ENCODE data around the gene NDUFS6.
"Not testable (repeated sequence)": the region's sequence is repeated elsewhere in the genome, so short reads cannot be mapped to it uniquely, and the experiment has no call there.

The NDUFS6 gene

GRCh38 chr5:1799602-1800471, 1.4 kb upstream of the NDUFS6 start, which contains the start of gene MRPL36:
Gene MRPL36 (minus strand): TSS chr5:1799837. CDS start chr5:1798935, 902 bp downstream.
- peak; percentile 98 for DNase-seq

GRCh38 chr5:1800472-1801221, 560 bp upstream of the NDUFS6 start:
- peak; percentile 21 for DNase-seq

- DNase-seq = no peak
Observed at GRCh38 chr5:1801967-1802295, 724 bp downstream of the NDUFS6 start.

GRCh38 chr5:1803192-1803591, 2.0 kb downstream of the NDUFS6 start:
- DNase-seq = no peak

GRCh38 chr5:1804001-1804690, 2.9 kb downstream of the NDUFS6 start:
- no peak for DNase-seq

GRCh38 chr5:1805326-1805725, 4.1 kb downstream of the NDUFS6 start:
- no peak for DNase-seq

GRCh38 chr5:1805736-1806135, 4.5 kb downstream of the NDUFS6 start:
- no peak for DNase-seq

- DNase-seq = no peak
Observed at GRCh38 chr5:1806199-1806598, 5.0 kb downstream of the NDUFS6 start.

- no peak for DNase-seq
Observed at GRCh38 chr5:1806974-1807373, 5.8 kb downstream of the NDUFS6 start.

GRCh38 chr5:1807451-1808185, 6.4 kb downstream of the NDUFS6 start:
- DNase-seq = no peak

GRCh38 chr5:1808439-1808838, 7.2 kb downstream of the NDUFS6 start:
- no peak for DNase-seq

- no peak for DNase-seq
Observed at GRCh38 chr5:1809416-1810035, 8.3 kb downstream of the NDUFS6 start.

GRCh38 chr5:1810581-1811101, 9.4 kb downstream of the NDUFS6 start:
- no peak for DNase-seq

GRCh38 chr5:1814183-1815020, 13.2 kb downstream of the NDUFS6 start:
- no peak for DNase-seq

- DNase-seq = no peak
Observed at GRCh38 chr5:1815071-1815786, 14.0 kb downstream of the NDUFS6 start.

GRCh38 chr5:1815881-1816292, 14.7 kb downstream of the NDUFS6 start:
- no peak for DNase-seq

- DNase-seq = not testable (repeated sequence)
Observed at GRCh38 chr5:1816495-1817089, 15.4 kb downstream of the NDUFS6 start.

GRCh38 chr5:1817261-1818043, 16.2 kb downstream of the NDUFS6 start:
- no peak for DNase-seq

GRCh38 chr5:1818784-1819183, 17.6 kb downstream of the NDUFS6 start:
- no peak for DNase-seq
